Endometrial microvascular endothelial cells (primary cell): Measurements from ENCODE around the gene DLL3. TPM values are rescaled to one million over a fixed set of nuclear protein-coding genes. Genes with fewer than 3 reads are reported as not detected.
"Not testable (repeated sequence)": the region's sequence is repeated elsewhere in the genome, so short reads cannot be mapped to it uniquely, and the experiment has no call there.

Source experiments
- in situ Hi-C: cut with HindIII; loops from 2 replicates; pipeline ENCODE4 v1.10.0; 2017; ENCODE audit warnings: low sequenced_read_pairs, low pct_unique_long_range_greater_than_20kb; ENCODE audit errors: inconsistent ontology term
- total RNA-seq: library from RNA; depleted of rRNA; stranded (reverse); fragments of >200 nt; gene quantifications from one replicate; pipeline ENCODE4 v1.2.3, GENCODE V29; 2015; ENCODE audit errors: inconsistent ontology term

DLL3 gene, protein sequence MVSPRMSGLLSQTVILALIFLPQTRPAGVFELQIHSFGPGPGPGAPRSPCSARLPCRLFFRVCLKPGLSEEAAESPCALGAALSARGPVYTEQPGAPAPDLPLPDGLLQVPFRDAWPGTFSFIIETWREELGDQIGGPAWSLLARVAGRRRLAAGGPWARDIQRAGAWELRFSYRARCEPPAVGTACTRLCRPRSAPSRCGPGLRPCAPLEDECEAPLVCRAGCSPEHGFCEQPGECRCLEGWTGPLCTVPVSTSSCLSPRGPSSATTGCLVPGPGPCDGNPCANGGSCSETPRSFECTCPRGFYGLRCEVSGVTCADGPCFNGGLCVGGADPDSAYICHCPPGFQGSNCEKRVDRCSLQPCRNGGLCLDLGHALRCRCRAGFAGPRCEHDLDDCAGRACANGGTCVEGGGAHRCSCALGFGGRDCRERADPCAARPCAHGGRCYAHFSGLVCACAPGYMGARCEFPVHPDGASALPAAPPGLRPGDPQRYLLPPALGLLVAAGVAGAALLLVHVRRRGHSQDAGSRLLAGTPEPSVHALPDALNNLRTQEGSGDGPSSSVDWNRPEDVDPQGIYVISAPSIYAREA
- total RNA-seq = 0.19 TPM

DNA sequence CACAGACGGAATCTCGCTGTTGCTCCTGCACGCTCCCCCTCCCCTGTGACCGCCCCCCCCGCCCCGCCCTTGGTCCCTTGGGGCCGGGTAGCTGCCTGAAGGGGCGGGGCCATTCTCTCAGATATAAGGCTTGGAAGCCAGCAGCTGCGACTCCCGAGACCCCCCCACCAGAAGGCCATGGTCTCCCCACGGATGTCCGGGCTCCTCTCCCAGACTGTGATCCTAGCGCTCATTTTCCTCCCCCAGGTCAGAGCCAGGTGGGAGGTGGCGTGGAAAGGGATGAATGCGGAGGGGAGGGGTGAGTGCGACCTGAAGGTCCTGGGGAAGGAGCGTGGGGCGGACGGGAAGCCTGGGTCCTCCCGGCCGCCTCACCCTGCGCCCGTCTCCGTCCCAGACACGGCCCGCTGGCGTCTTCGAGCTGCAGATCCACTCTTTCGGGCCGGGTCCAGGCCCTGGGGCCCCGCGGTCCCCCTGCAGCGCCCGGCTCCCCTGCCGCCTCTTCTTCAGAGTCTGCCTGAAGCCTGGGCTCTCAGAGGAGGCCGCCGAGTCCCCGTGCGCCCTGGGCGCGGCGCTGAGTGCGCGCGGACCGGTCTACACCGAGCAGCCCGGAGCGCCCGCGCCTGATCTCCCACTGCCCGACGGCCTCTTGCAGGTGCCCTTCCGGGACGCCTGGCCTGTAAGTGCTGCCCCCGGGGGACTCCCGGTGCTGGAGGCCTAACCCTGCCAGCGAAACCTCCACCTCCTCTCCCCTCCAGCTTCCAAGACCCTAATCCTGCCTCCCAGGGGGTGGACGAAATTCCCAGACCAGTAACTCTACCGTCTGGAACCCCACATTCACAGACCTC is at the start of gene DLL3:
Gene DLL3 (plus strand): TSS at position 150 of the 845 bp plus-strand sequence. CDS start 28 bp downstream, at position 178.
- in situ Hi-C loops = no loop called here

DNA sequence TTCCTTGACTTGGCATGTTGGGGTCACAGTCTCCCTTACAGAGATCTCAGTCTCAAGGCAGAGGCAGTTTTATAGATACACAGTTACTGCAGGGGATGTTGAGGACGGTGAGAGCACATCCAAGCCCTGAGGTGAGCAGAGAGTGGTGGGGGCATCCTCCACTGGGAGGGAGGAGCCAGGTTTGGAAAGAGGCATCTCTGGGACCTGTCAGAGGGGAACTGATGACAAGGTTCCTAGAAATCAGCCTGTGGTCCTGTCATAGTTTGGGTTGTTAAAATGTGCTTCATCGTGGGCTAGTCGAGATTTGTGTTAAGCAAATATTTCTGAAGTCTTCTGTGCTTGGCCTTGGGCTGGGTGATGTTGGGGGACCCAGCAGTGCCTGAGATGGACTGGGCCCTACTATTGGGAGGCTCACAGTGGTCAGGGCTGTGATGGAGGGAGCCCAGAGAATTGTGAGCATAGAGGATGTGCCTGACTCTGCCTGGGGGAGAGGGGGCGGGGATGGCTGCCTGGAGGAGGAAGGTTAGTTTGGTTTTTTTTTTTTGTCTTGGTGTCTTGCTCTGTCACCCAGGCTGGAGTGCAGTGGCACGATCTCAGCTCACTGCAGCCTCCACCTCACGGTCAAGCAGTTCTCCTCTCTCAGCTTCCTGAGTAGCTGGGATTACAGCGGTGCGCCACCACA is 49.5 kb upstream of the DLL3 start:
- in situ Hi-C loops = no loop called here

DNA sequence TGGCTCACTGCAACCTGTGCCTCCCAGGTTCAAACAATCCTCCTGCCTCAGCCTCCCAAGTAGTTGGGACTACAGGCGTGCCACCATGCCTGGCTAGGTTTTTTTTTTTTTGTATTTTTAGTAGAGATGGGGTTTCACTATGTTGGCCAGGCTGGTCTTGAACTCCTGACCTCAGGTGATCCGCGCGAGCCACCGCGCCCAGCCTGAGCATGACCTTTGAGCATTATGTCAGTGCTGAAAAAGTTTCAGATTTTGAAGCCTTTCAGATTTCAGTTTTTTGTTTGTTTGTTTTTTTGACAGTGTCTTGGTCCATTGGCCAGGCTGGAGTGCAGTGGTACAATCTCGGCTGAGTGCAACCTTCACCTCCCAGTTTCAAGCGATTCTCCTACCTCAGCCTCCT is 47.5 kb upstream of the DLL3 start:
- in situ Hi-C loops = not testable (repeated sequence)

DNA sequence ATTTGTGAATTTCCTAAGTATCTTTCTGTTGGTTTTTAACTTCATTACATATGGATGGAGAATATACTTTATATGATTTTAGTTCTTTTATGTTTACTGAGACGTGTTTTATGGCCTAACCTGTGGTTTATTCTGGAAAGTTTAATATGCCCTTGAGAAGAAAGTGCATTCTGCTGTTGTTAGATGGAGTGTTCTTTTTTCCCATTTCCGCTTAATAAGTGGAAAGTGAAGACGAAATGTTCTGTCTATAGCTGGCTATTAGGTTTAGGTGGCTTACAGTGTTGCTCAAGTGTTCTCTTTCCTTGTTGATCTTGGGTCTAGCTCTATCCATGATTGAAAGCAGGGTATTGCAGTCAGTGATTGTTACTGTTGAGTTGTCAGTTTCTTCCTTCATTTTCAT is 35.3 kb upstream of the DLL3 start:
- in situ Hi-C loops = no loop called here

DNA sequence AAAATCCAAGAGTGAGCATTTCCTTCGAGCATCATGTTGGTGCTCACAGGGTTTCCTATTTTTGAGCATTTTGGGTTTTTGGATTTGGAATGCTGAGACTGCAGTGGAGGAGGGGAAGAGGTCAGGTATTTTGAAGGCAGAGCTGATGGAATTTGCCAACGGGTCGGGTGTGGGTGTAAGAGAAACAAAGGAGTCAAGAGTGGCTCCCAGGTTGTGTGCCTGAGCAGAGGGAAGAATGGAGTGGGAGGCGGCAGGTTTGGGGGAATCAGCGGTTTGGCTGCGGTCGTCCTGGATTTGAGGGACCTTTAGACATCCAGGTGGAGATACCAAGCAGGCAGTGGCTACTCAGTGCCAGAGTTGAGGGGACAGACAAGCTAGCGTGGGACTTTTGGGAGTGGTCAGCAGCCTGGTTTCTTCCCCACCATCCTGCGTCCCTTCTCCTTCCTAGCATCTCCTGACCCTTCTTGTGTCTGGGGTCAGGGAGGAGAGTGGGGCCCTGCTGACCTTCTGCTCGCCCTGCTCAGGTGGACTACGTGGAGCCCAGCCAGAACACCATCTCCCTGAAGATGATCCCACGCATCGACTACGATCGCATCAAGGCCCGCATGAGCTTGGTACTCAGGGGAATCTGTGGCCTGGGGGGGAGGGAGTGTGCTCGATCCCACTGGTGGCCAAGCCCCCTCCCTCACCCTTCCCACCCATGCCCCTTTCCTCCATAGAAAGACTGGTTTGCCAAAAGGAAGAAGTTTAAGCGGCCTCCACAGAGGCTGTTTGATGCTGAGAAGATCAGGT is 32.6 kb upstream of the DLL3 start:
- in situ Hi-C loops = no loop called here

DNA sequence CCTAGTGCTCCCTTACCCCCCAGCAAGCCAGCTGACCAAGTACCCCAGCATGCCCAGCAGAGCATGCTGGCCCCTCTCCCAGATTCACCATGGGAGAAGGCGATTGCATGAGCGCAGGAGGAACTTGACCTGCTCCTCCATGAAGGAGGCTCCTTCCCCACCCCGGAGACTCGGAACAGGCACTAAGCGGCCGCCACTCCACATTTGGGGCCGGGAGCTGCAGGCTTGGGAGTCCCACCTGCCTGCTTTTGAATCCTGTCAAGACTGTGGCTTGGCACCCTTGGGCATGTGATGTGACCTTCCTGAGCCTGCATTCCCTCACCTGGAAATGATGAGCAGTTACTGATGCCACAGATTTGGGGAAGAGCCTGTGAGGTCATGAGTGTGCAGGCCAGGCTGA is 30.8 kb upstream of the DLL3 start:
- in situ Hi-C loops = no loop called here

DNA sequence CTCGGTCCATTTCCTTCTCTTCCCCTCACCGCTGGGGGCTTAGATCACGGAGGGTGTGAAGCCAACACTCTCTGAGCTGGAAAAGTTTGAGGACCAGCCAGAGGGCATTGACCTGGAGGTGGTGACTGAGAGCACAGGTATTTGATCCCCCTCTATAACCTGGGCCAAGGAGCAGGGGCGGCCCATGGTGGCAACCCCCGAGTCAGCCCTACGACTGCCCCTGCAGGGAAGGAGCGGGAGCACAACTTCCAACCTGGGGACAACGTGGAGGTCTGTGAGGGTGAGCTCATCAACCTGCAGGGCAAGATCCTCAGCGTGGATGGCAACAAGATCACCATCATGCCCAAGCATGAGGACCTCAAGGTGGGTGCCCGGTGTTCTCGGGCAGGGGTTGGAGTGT is 29.7 kb upstream of the DLL3 start:
- in situ Hi-C loops = no loop called here

DNA sequence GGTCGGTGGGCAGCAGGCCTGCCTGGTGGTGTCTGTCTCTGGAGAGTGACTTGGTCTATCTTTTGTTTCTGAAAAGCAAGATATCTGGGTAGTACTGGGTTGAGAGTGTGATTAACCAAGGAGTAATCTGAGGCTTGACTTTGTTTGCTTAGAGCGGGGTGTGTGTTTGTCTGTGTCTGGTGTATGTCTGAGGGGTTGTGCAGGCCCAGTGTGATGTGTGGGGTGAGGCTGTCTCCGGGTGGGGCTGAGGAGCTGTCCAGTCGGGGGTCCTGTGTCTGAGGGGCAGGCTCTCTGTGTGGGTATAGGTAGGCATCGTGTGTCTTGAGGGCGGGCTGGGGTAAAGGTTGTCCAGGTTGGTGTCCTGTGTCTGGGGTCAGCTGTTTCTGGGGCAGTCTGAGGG is 29.2 kb upstream of the DLL3 start:
- in situ Hi-C loops = no loop called here

DNA sequence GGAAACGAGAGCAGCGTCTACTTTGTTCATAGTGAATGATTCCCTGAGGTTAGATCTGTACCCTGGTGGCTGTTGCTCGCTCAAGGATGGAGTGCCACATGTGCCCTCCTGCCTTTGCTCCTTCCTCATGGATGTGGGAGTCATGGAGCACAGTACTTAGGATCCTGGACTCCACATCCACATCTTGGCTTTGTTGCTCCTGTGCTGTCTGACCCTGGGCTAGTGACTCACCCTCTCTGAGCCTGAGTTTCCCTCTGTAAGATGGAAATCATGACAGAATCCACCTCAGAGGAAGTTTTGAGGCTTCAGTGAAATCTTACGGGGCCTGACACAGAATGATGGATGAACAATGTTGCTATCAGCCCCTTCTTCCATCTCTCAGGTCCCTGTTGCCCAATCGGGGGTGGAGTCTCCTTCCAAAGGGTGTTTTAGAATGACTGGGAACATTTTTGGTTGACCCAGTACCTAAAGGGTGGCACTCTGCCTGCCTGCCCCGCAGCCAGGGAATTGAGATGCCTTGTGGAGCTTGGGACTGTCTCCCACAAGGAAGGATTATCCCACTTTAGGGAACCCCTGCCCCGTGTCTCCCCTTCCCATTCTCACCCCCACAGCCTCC is 27.9 kb upstream of the DLL3 start:
- in situ Hi-C loops = no loop called here

DNA sequence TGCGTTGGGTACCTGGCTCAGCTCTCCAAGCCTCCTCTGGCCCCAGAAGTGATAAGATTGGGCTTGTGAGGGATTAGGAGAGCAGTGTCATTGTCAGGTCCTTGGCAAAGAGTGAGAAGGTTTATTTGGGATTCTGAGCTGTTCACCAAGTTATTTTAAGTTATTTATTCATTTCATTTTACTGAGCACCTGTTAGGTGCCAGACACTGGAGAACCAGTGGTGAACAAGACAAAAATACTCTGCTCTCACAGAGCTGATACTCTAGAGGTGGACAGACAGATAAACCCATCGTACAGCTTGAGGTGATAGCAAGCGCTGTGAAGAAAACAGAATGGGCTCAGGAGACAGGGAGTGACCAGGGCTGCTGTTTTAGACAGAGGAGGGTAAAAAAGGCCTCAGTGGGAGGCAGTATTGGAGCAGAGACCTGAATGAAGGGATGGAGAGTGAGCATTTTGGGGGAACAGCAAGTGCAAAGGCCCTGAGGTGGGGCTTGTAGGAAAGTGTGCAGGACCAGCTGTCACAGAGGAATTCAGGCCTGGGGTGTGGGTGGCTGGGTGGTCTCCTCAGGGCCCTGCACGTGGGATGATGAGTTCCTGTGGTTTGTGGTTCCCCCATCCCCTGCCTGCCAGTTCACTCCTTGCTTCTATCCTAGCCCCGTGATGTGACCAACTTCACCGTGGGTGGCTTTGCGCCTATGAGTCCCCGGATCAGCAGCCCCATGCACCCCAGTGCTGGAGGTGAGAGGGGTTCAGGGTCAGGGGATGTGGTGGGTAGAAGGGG is 26.8 kb upstream of the DLL3 start:
- in situ Hi-C loops = no loop called here

DNA sequence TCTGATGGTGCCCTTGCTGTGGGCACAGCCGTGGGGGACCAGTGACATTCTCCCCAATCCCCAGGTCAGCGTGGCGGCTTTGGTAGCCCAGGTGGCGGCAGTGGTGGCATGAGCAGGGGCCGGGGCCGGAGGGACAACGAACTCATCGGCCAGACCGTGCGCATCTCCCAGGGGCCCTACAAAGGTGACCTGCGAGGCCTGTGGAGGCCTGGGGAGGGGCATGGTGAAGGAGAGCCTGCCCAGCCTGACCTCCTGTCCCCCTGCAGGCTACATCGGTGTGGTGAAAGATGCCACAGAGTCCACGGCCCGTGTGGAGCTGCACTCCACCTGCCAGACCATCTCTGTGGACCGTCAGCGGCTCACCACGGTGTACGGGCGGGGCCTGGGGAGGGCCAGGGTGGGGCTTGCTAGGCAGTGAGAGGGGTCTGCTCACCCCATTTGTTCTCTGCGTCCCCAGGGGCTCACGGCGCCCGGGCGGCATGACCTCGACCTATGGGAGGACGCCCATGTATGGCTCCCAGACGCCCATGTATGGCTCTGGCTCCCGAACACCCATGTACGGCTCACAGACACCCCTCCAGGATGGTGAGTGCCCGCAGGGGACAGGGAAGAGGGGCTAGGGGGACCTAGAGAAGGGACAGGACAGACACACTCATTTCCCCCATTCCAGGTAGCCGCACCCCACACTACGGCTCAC is 25.9 kb upstream of the DLL3 start:
- in situ Hi-C loops = no loop called here

DNA sequence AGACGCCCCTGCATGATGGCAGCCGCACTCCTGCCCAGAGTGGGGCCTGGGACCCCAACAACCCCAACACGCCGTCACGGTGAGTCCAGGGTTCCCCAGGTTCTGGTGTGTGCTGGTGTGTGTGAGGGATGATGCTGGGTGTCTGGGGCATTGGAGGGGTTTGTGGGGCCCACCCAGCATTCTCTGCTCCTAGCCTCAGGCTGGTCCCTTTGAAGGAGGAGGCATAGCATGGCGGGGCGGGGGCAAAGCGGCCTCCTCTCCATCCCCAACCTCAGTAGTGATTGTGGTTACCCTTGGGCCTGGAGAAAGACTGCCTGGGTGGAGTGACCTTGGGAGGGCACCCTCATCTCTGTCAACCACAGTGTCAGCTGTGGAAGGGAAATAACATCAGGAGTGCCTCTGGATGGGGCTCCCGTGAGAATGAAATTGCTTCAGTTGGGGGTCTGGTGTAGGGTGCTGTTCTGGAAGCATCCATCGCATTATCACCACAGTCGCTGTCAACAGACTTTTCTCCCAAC is 25.2 kb upstream of the DLL3 start:
- in situ Hi-C loops = no loop called here

DNA sequence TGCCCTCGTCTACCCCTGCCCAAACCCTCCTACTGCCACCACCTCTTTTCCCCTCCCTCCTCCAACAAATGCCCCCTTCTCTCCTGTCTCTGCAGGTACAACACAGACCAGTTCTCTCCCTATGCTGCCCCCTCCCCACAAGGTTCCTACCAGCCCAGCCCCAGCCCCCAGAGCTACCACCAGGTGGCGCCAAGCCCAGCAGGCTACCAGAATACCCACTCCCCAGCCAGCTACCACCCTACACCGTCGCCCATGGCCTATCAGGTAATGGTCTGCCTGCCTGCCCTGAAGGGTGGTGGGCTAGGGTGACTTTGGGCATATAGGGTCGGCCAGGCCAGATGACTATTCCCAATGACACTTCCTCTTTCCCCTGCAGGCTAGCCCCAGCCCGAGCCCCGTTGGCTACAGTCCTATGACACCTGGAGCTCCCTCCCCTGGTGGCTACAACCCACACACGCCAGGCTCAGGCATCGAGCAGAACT is 24.6 kb upstream of the DLL3 start:
- in situ Hi-C loops = no loop called here

DNA sequence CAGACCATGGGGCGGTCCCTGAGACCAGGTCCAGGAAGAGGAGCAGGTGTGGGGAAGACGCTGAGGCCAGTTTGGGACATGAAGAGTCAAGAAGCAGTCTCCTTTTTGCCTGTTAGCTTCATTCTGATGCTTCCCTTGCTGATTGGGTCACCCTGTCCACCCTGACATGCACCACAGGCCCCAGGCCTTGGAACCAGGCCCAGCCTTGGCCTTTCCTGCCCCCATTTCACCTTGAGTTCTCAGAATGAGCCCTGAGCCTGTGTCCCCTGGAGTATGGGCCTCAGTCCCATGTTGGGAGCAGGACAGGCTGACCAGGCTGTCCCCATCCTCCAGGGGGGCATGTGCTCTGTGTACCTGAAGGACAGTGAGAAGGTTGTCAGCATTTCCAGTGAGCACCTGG is 23.0 kb upstream of the DLL3 start:
- in situ Hi-C loops = no loop called here

DNA sequence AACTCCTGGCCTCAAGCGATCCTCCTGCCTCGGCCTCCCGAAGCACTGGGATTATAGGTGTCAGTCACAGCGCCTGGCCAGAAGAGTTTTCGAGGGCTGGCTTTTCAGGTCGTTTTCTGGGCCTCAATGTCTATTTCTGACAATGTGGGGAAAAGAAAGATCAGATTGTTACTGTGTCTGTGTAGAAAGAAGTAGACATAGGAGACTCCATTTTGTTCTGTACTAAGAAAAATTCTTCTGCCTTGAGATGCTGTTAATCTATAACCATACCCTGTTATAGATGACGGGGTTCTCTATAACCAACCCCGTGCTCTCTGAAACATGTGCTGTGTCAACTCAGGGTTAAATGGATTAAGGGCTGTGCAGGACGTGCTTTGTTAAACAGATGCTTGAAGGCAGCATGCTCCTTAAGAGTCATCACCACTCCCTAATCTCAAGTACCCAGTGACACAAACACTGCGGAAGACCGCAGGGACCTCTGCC is 19.4 kb upstream of the DLL3 start:
- in situ Hi-C loops = not testable (repeated sequence)

DNA sequence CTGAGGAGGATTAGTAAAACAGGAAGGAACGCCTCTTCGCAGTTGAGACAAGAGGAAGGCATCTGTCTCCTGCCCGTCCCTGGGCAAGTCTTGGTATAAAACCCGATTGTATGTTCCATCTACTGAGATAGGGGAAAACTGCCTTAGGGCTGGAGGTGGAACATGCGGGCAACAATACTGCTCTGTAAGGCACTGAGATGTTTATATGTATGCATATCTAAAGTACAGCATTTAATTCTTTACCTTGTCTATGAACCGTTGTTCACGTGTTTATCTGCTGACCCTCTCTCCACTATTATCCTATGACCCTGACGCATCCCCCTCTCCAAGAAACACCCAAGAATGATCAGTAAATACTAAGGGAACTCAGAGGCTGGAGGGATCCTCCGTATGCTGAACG is 18.8 kb upstream of the DLL3 start:
- in situ Hi-C loops = no loop called here
